Activated CD8-positive, alpha-beta memory T cell treated with anti-CD3 and anti-CD28 coated beads, Interleukin-2, amount 50 U/mL, for 48 hours (primary cell): ENCODE measurements around the gene SCUBE1.

ENCODE experiments used
- DNase-seq: peaks from one replicate; pipeline ENCODE4 v3.0.0-alpha.2; 2020

SCUBE1 gene

DNA sequence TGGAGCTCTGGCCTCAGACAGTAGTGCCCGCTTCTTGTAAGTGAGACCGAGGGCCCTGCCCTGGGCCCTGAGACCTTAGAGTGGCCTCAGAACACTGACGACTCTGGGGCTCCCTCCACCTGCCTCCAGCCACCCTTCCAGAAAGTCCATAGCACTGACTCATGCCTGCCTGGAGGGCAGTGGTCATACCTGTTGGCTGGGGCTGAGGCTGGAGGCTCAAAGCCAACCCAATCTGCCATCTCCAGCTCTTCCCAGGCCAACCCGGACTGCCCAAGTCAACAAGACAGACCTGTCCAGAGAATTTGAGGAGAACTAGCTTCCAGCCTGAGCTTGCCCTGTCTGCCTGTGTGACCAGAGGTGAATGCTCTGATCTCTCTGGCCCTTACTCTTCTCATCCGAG lies 89.3 kb downstream of the SCUBE1 start:
- no peak for DNase-seq

- no peak for DNase-seq
Observed at GRCh38 chr22:43252319-43252718, 90.9 kb downstream of the SCUBE1 start.

DNA sequence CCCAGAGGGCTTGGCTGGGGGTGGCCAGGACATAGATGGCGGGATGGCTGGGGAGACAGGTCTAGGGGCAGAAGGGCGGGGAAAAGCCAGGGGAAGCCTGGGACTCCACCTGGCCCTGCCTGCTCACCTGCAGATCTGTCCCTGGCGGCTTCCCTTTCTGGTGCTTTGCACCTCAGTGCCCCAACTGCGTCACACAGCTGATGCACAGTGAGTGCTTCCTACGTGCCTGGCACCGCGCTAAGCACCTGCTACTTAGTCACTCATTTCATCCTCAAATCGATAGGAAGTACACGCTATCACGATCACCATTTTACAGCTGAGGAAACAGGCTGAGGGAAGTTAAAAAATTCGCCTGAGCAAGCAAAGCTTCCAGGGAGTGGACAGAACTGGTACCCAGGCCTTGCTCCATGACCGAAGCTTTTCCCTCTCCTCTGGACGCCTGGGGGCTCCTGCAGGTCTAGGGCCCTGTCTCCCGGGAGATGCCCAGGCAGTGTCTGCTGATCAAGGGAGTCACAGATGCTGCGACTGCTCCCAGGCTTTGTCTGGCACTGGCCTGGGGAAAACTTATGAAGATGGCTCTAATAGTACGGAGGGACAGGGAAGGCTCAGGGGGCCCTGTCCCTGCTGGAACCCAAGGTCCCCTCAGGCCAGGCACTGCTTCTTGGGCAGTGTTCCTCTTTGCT lies 93.2 kb downstream of the SCUBE1 start:
- DNase-seq = no peak

- DNase-seq = no peak
Observed at GRCh38 chr22:43247546-43248260, 95.5 kb downstream of the SCUBE1 start.

DNA sequence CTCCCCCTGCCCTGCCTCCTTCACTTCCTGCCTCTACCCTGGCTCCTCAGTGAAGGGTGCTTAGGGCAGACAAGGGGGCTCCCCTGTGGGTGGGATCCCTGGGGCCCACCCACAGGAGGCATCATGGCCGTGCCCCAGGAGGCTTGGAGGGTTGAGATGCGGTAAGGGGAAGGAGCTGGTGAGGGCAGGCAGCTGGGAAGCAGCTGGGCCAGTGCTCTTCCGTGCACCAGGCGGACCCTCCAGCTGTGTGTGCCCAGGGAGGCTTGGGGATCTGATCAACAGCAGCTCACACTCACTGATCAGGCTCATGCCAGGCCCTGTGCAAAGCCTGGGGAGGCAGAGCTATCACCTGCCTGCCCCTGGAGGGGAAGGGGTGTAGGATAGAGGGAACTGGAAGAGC lies 97.0 kb downstream of the SCUBE1 start:
- no peak for DNase-seq

DNA sequence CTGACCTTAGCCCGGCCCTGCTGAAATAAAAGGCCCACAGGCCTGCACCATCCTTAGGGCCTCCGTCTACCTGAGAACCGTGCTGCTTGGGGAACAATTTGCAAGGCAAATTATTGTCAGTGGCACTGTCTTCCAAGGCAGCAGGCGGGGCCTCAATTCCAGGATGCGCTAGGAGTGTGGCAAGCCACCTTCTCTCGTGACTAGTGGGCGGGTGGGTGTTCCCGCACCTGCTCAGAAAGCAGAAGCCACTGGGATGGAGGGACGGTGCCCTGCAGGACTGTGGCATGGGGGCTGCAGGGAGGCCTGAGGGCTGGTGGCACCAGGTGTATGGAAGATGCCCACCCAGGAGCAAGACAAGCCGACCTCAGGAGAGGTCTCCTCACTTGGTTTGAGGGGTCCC lies 97.5 kb downstream of the SCUBE1 start:
- no peak for DNase-seq

DNA sequence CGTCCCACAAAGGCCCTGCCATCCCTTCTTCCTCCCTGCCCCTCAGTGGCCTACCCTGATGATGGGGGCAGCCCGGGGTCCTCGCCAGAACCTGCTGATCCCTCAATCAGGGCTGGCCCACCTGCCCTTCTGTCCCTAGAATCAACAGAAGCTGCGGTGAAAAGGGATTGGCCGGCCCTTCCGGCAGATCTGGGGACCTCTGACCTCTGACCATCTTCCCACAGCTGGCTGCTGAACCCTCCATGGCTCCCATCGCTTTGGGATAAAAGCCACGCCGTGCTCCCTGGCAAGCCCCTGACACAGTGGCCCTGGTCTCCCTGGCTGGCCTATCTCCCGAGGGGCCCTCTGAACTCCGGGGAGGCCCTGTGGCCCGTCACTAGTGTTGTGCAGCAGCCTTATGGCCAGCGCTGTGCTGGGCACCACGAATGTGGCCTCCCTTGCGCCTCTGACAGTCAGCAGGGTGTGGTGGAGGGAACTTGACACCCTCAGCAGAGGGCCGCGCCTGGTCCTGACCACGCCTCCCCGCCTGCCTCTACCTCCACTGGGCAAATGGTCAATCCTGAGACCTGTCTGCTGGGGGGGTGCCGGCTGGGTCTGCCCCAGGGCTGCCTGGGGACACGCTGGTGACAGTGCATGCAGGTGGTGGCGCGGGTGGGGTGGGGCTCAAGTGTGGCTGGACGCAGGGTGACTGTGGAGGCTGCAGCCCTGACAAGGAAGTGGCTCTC lies 98.2 kb downstream of the SCUBE1 start:
- DNase-seq = no peak

DNA sequence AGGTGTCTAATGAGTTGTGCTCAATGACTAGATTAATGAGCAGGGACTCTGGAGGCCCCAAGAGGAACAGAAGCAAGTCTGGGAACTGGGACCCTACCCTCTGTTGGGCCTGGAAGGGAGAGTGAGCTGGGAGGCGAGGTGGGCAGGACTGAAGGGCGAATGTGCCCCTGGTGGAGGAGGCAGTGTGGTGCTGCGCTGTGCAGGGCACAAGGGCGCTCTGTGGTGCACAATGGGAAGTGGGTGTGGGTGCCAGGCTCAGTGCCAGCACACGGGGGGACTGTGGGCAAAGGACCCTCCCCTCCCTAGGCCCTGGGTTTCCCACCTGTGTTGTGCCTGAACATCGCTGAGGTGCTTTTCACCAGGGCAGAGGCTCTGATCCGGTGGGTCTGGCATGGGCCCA lies 98.8 kb downstream of the SCUBE1 start:
- DNase-seq = no peak

DNA sequence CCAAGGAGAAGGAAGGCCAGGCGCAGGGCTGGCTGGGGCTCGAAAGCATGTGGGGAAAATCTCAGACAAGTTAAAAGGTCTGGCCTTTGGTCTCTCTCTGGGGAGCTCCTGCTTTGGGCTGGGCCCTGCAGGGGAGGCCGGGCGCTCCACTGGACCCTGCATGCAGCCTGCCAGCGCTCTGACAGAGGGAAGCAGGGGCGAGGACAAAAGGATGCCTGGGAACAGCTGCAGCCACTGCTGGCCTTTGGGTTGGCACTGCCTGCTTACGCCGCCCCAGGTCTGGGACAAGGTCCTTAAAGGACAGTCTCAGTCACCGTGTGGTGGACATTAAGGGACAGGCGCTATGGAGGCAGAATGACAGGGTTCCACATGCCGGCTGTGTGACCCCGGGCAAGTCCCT lies 99.8 kb downstream of the SCUBE1 start:
- DNase-seq = no peak

DNA sequence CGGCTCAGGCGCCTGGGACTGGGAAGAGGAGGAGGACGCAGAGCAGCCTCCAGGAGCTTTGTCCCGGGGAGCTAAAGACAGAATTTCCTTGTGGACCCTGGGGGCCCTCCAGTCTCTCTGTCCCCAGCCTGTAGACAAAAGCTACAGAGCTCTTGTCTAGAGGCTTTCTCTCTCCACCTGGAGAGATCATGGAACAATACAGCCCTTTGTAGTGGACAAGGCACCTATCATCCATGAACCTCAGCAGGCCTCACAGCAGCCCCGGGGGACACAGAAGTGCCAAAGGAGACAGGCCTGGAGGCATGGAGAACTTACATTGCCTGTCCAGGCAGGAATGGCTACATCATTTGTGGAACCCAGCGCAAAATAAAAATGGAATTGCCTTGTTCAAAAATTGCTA lies 100.5 kb downstream of the SCUBE1 start:
- no peak for DNase-seq

DNA sequence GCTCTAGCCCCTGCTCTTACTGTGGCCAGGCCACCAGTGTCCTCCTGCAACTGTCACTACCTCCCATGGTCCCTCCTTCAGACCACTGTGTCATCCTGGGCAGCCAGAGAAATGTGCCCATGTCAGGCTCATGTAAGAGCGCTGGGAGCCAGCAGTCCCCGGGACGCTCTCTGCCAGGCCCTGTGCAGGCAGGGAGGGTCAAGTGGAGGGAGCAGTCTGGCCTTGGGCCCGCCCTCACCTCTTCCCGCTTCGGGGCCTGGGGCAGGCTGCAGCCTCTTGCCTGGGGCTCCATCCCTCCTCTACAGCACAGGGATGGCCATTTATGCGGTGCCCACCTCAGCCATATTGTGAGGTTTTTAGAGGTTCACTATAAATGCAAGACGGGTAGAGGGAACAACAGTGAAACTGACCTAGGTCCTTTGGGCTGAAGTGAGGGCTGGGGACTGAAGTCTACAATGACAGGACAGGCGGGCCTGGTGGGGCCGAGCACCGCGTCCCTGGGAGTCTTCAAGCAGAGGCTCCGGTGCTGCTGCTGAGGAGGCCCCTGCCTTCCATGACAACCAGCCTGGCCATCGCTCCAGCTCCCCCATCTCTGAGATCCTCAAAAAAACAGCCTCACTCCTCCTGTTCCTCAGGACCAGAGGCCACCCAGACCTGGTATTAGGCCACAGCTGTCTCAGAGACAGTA lies 101.3 kb downstream of the SCUBE1 start:
- no peak for DNase-seq

GRCh38 chr22:43241138-43241597 lies 102.0 kb downstream of the SCUBE1 start:
- DNase-seq = no peak

- DNase-seq = no peak
Observed at GRCh38 chr22:43240614-43241013, 102.6 kb downstream of the SCUBE1 start.

DNA sequence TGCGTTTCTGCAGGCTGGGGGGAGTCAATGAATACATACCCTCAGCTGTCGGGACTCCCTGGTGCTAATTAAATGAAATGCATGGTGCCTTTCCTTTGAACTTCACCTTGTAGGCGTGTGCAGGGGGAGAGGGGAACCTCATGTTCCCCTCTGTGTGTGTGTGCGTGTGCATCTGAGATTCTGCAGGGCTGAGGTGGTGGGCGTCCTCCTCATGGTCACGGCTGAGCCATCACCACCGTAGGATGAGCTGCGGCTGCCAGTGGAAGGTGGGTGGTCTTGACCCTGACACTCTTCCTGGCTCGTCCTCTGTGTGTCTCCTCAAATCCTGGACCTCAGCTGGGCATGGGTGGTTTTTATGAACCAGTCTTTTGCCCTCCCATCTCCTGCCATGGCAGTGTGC lies 103.2 kb downstream of the SCUBE1 start:
- no peak for DNase-seq

DNA sequence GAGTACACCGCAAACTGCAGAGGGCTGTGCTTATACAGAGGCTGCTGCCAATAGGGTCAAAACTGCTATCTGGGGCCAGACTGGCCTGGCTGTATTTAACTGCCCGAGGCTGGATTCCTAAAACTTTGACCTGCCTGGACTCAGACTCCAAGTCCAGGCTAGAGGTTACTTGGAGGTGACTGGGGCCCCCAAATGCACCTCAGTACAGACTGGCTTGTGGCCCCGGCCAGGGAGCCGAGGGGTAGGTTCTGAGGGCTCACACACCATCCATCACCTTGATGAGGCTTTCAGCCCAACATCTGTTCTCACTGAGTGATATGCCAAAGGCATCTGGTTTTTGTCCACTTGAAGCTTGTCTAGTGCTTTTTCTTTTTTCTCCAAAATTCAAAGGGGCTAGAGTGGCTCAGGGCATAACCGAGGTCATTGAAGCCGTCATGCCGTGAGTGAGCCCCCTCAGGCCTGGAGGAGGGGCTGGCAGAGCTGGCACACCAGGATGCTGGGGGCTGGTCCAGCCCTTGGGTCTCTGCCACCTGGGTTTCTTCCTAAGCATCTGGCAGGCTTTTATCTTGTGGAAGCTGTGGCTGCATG lies 103.9 kb downstream of the SCUBE1 start:
- DNase-seq = no peak

GRCh38 chr22:43238526-43239006 lies 104.6 kb downstream of the SCUBE1 start:
- DNase-seq = no peak

DNA sequence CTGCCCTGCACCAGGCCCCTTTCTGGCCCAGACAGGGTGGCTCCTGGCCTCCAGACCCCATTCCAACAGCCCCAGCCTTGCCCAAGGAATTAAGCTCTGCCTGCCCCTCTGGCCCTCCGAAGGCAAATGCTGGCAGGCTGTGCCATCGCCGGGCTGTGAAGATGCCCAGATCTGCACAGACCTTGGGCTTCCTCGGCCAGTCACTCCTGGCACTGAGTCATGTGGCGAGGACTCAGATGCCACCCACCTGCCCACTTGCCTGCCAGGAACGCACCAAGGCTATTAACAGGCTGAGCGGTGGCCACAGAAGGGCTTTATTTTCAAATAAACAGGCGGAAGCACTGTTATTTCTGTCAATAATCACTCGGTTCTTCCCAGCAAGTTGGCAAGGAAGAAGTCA lies 105.9 kb downstream of the SCUBE1 start:
- no peak for DNase-seq

DNA sequence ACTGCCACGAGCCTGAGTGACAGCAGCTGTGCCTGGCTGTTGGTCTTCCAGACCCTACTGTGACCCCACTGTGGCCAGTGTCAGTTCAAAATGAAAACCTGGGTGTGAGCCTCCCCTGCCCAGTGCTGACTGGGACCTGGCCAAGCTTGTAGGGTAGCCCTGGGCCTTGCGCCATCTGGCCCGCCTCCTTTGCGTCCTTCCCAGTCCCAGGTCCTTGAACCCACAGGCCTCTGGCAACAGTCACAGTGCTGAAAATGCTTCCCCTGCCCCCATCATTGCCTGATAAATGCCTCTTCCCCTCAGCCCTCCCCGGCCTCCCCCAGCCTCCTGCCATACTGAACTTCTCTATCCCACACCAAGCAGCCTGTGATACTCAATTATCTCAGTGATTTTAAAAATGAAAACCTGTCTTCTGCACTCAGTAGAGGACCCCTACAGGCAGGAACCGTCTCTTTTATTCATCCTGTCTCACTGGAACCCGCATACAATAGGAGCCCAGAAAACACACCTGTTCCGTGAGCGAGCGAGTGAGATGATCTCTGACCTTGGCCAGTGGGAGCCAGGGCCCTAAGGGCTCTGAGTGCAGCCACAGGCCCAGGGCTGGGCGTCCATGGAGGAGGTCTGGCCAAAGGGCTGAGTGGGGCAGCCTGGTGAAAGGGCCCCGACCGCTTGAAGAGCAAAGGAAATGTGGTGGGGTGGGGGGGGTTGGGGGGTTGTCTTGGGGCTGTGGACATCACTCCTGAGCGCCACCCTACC lies 106.6 kb downstream of the SCUBE1 start:
- DNase-seq = no peak

DNA sequence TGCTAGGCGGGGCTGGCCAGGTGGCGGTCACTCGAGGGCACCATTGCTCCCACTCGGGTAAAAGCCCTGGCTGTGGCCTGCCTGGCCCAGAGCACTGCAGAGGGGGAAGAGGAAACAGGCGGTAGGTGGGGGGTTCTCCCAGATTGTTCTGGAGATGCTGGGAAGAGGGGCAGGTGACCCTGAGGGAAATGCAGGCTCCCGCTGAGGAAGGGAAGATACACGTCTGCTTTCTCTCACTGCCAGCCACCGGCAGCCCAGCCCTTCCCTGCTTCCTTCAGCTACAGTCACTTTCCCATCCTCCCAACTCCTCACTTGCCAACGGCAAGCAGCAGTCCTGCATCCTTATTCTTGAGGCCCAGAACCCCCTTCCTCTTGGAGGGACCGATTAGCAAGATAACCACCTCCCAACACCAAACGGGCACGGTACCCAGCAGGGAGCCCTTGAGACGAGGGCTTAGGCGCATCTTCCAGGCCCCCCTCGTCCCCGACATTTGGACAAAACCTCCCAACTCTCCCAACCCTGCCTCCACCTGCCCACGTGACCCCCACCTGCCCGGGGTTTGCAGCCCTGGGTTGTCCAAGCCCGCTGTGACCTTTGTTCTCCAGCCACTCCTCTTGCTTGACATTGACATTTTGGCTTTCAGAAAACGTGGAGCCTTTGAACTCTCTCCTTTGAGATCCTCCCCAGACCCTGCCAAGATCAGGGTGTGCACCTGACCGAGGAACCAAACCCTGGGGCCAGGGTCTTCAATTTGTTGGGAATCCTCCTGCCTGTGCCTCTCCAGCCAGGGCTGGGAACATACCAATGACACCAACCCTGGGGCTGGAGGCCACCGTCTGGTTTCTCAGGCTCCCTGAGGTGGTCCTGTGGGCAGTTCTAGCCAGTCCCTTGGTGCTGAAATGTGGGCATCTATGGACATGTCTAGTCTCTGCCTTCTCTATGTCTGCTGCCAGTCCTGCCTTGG lies 107.4 kb downstream of the SCUBE1 start:
- no peak for DNase-seq

DNA sequence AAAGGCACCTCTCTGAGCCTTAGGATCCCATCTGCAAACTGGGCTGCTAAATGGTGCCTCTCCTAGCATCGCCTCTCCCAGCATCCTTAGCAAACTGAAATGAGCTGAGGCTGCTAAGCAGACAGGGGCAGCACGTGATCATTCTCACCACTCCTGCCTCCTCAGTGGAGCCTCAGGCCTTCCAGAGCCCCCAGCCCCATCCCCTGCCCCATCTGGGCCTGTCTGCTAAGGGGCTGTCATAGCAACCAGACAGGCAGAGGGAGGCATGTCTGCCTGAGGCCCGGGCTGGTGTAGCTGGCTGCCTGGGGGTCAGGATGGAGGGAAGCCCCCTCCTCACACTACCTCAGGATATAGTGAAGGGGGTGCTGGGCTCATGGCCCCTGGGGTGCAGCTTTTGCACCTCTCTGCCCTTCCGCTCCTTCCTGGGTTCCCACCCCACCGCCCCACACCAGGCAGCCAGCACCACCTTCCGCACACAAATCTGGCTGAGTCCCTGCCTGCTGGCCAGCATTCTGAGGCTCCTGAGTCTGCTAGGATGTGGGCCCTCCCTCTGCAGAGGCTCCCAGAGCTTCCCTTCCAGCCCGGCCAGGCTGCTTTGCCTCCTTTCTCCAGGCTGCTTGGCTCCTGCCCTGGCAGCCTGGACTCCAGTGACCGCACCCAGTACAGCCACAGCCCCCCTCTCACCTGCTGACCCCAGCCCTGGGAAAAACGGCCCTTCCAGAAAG lies 108.7 kb downstream of the SCUBE1 start:
- no peak for DNase-seq
